SK-N-SH treated with all-trans-retinoic acid at 6 μM for 48 hours (cell line): ENCODE data around the gene TRIM73.
"Not testable (repeated sequence)": the region's sequence is repeated elsewhere in the genome, so short reads cannot be mapped to it uniquely, and the experiment has no call there.

Source experiments
- GLIS3 ChIP-seq: fragments of 250-450 bp; sonication (Bioruptor Pico); IDR thresholded peaks from 2 replicates; pipeline ENCODE4 v1.5.0; 2020; ENCODE audit warnings: mild to moderate bottlenecking, moderate library complexity
- RARB ChIP-seq: fragments of 250-450 bp; sonication (Bioruptor Pico); IDR thresholded peaks from 2 replicates; pipeline ENCODE4 v1.8.0; 2021; ENCODE audit warnings: mild to moderate bottlenecking, moderate library complexity
- TCF4 ChIP-seq: fragments of 250-450 bp; sonication (Bioruptor Pico); IDR thresholded peaks from 2 replicates; pipeline ENCODE4 v1.8.0; 2021; ENCODE audit warnings: mild to moderate bottlenecking, moderate library complexity, borderline replicate concordance

GRCh38 chr7:75439000-75439399 is 43.6 kb downstream of the TRIM73 start:
- not testable (repeated sequence) for TF ChIP-seq RARB (CRISPR knock-in tag); GLIS3; TCF4 (CRISPR knock-in tag)
